Stimulated activated CD8-positive, alpha-beta memory T cell treated with anti-CD3 and anti-CD28 coated beads, Interleukin-4, amount 100 ng/mL, for 24 hours (primary cell): ENCODE measurements around the gene CLN6.

ENCODE experiments used
- DNase-seq: peaks from one replicate; pipeline ENCODE4 v3.0.0-alpha.2; 2020; ENCODE audit warnings: low read depth

Gene CLN6

GRCh38 chr15:68229386-68230156, at the start of gene CLN6:
TSS of gene CLN6 (minus strand) at chr15:68229728. CDS start at chr15:68229584, 144 bp downstream.
- peak; percentile 86 for DNase-seq

- DNase-seq: no peak
Measured at GRCh38 chr15:68278595-68279405, 49.3 kb upstream of the CLN6 start.

- DNase-seq: no peak
Measured at GRCh38 chr15:68278345-68278594, 48.7 kb upstream of the CLN6 start.

GRCh38 chr15:68277603-68278344, 48.2 kb upstream of the CLN6 start, which contains the start of gene FEM1B:
TSS of gene FEM1B (plus strand) at chr15:68277745. CDS start at chr15:68278418, 673 bp downstream.
- DNase-seq: peak; percentile 78

- DNase-seq: no peak
Measured at GRCh38 chr15:68277131-68277602, 47.6 kb upstream of the CLN6 start.

GRCh38 chr15:68276668-68277067, 47.1 kb upstream of the CLN6 start:
- no peak for DNase-seq

- no peak for DNase-seq
Measured at GRCh38 chr15:68275165-68275746, 45.7 kb upstream of the CLN6 start.

- no peak for DNase-seq
Measured at GRCh38 chr15:68274201-68274848, 44.8 kb upstream of the CLN6 start.

GRCh38 chr15:68272721-68273271, 43.3 kb upstream of the CLN6 start:
- DNase-seq: no peak

GRCh38 chr15:68271854-68272471, 42.4 kb upstream of the CLN6 start:
- no peak for DNase-seq

GRCh38 chr15:68268405-68268804, 38.9 kb upstream of the CLN6 start:
- no peak for DNase-seq

- no peak for DNase-seq
Measured at GRCh38 chr15:68265674-68266073, 36.1 kb upstream of the CLN6 start.

- DNase-seq: no peak
Measured at GRCh38 chr15:68265081-68265480, 35.6 kb upstream of the CLN6 start.

- no peak for DNase-seq
Measured at GRCh38 chr15:68264282-68264681, 34.8 kb upstream of the CLN6 start.

GRCh38 chr15:68262514-68263356, 33.2 kb upstream of the CLN6 start:
- DNase-seq: no peak

- no peak for DNase-seq
Measured at GRCh38 chr15:68261980-68262379, 32.5 kb upstream of the CLN6 start.

- no peak for DNase-seq
Measured at GRCh38 chr15:68261241-68261640, 31.7 kb upstream of the CLN6 start.

GRCh38 chr15:68259883-68260282, 30.4 kb upstream of the CLN6 start:
- DNase-seq: no peak

GRCh38 chr15:68258692-68259091, 29.2 kb upstream of the CLN6 start:
- no peak for DNase-seq
